Measurements from ENCODE around the gene CCR9. TPM values are rescaled to one million over a fixed set of nuclear protein-coding genes. Genes with fewer than 3 reads are reported as not detected.

The CCR9 gene
- polyA plus RNA-seq, 1 experiment = not detected

DNA sequence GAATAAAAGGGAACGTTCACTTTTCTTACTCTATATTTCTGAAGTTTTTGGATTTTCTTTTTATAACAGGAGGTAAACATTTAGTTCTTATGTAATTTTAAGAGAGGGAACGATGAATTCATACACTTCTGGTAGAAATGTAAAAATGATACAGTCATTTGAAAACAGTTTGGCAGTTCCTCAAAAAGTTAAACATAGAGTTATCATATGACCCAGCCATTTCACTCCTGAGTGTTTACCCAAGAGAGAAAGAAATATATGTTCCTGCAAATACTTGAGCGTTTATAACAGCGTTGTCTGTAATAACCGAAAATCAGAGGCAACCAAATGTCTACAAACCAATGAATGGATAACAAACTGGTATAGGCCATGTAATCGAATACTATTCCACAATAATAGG, 20.8 kb upstream of the CCR9 start:
- Histone ChIP-seq H3K9me3 (ENCODE audit: control insufficient read depth, insufficient read depth, low read length) (peaks cover 3% of the 10 kb centered on the region; the same call in 1 of the 2 replicates), H3K27me3 (ENCODE audit: control insufficient read depth, insufficient read depth, low read length) (peaks cover 41% of the 10 kb centered on the region), H3K27ac (ENCODE audit: low read depth, low read length) (no peak overlapping the region), H3K4me3 (ENCODE audit: low read depth, low read length) (no peak overlapping the region)
- ChIA-PET POLR2A (no interaction called here), CTCF (interaction anchor here (1.3 kb wide), 1 partner anchor 63 kb away, joined by 3 read pairs; no protein-coding TSS in a partner anchor)
- no peak for DNase-seq (ENCODE audit: low read depth, low spot score)
- TF ChIP-seq, protein P1, sequence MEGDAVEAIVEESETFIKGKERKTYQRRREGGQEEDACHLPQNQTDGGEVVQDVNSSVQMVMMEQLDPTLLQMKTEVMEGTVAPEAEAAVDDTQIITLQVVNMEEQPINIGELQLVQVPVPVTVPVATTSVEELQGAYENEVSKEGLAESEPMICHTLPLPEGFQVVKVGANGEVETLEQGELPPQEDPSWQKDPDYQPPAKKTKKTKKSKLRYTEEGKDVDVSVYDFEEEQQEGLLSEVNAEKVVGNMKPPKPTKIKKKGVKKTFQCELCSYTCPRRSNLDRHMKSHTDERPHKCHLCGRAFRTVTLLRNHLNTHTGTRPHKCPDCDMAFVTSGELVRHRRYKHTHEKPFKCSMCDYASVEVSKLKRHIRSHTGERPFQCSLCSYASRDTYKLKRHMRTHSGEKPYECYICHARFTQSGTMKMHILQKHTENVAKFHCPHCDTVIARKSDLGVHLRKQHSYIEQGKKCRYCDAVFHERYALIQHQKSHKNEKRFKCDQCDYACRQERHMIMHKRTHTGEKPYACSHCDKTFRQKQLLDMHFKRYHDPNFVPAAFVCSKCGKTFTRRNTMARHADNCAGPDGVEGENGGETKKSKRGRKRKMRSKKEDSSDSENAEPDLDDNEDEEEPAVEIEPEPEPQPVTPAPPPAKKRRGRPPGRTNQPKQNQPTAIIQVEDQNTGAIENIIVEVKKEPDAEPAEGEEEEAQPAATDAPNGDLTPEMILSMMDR (IDR thresholded peaks at IDR 0.05; ENCODE audit: low read depth, low read length) = no peak

DNA sequence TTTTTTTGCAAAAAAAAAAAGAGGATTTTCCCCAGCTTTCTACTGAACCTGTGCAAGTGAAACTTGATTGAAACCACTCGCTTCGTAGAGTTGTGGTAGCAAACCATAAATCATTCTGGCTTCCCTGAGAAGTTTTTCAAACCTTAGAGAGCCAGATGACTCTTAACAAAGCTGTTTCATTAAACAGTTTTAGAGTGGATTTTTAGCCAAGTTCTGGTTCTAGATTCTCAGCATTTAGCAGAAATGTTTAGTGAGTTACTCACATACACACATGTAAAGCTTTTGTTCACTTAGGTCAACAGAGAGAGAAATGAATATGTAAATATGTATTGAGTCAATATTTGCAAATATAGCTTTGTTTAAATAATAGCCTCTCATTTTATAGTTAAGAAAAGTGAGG, 18.1 kb upstream of the CCR9 start:
- Histone ChIP-seq H3K27ac (ENCODE audit: low read depth, low read length) (no peak overlapping the region), H3K27me3 (ENCODE audit: control insufficient read depth, insufficient read depth, low read length) (peaks cover 39% of the 10 kb centered on the region), H3K9me3 (ENCODE audit: control insufficient read depth, insufficient read depth, low read length) (peaks cover 3% of the 10 kb centered on the region; the same call in 1 of the 2 replicates), H3K4me3 (ENCODE audit: low read depth, low read length) (no peak overlapping the region)
- TF ChIP-seq, protein P1 (IDR thresholded peaks at IDR 0.05; ENCODE audit: low read depth, low read length) = no peak
- ChIA-PET CTCF (interaction anchor here (1.1 kb wide), 1 partner anchor 210 kb away, joined by 4 read pairs; no protein-coding TSS in a partner anchor), POLR2A (no interaction called here)
- DNase-seq (ENCODE audit: low read depth, low spot score) = no peak

DNA sequence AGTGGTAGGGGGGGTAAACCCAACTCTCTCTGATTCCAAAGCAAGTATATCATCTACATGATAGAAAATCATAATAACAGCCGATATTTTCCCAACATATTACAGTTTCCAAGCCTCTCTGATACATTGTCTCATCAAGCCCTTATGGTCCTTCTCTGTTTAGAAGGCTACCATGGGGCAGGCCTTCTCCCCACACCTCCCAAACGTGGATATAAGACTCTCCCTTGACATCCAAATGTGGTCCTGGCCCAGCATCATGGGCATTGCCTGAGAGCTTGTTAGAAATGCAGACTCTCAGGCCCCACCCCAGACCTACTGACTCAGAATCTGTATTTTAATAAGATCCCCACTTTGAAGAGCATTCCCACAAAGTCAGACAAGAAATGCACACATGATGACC, 17.7 kb upstream of the CCR9 start:
- POLR2A ChIA-PET = no interaction called here
- CTCF ChIA-PET = interaction anchor here (1.1 kb wide), 1 partner anchor 210 kb away, joined by 4 read pairs; no protein-coding TSS in a partner anchor

DNA sequence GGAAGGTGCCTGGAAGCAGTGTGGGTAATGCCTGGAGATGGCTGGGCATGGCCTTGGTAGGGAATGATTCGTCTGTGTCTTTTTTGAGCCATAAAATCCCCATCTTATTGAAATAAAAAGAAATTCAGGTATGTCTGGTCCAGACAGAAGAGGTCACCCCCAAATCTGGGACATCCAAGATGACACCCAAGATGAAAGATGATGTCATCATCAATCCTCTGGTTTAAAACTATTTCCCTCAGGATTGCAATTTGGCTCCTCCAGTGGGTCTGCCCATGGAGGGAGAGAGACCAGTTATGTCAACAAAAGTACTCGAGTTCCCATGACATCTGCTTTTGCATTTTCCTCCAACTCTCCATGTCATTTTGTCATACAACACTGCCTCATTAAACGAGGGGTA, 16.7 kb upstream of the CCR9 start:
- DNase-seq (ENCODE audit: low read depth, low spot score) = no peak
- CTCF ChIA-PET = no interaction called here
- POLR2A ChIA-PET = no interaction called here

More for the DNA sequence above, 17.7 kb upstream of the CCR9 start:
- Histone ChIP-seq H3K27me3 (ENCODE audit: control insufficient read depth, insufficient read depth, low read length) (peaks cover 35% of the 10 kb centered on the region), H3K4me3 (ENCODE audit: low read depth, low read length) (no peak overlapping the region), H3K27ac (ENCODE audit: low read depth, low read length) (no peak overlapping the region), H3K9me3 (ENCODE audit: control insufficient read depth, insufficient read depth, low read length) (no peaks in the 10 kb centered on the region; the same call in 1 of the 2 replicates)
- no peak for DNase-seq (ENCODE audit: low read depth, low spot score)
- TF ChIP-seq, protein P1 (IDR thresholded peaks at IDR 0.05; ENCODE audit: low read depth, low read length) = no peak

DNA sequence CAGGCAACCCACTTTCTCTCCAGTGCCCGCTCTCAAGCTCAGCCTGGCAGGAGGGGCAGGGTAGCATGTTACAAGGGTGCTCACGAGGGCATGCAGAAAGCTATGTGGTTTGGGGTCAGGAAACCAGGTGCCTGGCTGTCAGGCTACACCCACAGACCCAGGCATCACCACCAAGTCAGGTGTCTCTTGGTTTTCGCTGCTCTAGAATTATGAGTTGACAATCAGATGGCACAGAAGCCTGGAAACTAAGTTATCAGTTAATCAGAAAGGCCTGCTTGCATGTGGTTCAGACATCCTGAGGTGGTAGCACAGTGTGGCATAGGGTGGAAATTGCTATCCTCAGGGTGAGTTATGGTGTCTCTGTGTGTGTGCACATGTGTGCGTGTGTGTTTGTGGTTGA, 16.2 kb upstream of the CCR9 start:
- no peaks in the 10 kb centered on the region for H3K9me3 ChIP-seq (ENCODE audit: control insufficient read depth, insufficient read depth, low read length)
- TF ChIP-seq, protein P1 (IDR thresholded peaks at IDR 0.05; ENCODE audit: low read depth, low read length) = no peak
- no peak overlapping the region for H3K4me3 ChIP-seq (ENCODE audit: low read depth, low read length)
- DNase-seq (ENCODE audit: low read depth, low spot score) = no peak
- no peak overlapping the region for H3K27ac ChIP-seq (ENCODE audit: low read depth, low read length)
- peaks cover 42% of the 10 kb centered on the region for H3K27me3 ChIP-seq (ENCODE audit: control insufficient read depth, insufficient read depth, low read length)
- ChIA-PET POLR2A (no interaction called here), CTCF (no interaction called here)

More for the DNA sequence above, 16.7 kb upstream of the CCR9 start:
- no peak overlapping the region for H3K4me3 ChIP-seq (ENCODE audit: low read depth, low read length)
- peaks cover 42% of the 10 kb centered on the region for H3K27me3 ChIP-seq (ENCODE audit: control insufficient read depth, insufficient read depth, low read length)
- H3K9me3 ChIP-seq (ENCODE audit: control insufficient read depth, insufficient read depth, low read length) = no peaks in the 10 kb centered on the region
- TF ChIP-seq, protein P1 (IDR thresholded peaks at IDR 0.05; ENCODE audit: low read depth, low read length) = no peak
- H3K27ac ChIP-seq (ENCODE audit: low read depth, low read length) = no peak overlapping the region

Measured in AG04450 (cell line).